Measurements from ENCODE around the gene MGAT4B. TPM values are rescaled to one million over a fixed set of nuclear protein-coding genes. Genes with fewer than 3 reads are reported as not detected.
A peak's percentile ranks its signal among the peaks of the same experiment; 100 is the strongest.

The MGAT4B gene
- total RNA-seq, 1 donor, result 83.8 TPM

DNA sequence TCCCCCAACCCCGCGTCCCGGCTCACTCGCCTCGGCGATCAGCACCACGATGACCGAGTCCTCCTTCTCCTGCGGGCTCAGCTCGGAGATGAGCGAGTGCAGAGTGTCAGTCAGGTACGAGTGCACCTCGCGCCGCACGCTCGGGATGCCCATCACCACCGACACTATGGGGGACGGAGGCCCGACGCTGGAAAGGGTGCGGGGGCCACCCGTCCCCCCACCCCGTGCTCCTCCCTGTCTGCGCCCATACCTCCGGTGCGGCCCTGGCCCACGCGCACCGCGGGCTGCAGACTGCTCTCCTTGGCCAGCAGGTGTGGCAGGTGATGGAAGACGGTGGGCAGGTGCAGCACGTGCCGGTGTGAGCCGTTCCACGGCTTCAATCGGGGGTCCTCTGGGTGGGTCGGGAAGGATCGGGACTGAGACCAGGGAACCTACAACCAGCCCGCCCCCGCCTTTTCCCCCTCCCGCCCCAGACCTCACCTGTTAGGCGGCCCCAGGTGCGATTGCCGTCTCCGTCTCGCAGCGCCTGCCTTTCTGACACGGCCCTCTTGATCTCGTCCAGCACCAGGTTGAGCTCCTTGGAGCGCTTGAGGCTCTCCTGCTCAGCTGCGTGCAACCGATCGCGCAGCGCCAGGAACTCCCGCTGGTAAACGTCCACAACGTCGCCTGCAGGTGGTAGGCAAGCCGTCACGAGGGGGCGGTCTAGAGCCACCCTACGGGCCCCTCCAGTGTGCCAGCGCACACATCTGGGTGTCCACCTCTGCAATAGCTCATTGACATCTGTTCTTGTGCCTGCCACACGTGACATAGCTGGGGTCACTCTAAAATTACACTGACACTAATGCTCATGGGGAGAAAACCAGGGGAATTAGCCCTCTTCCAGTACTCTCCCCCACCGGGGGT, 5.1 kb downstream of the MGAT4B start:
- TF ChIP-seq, protein P1, sequence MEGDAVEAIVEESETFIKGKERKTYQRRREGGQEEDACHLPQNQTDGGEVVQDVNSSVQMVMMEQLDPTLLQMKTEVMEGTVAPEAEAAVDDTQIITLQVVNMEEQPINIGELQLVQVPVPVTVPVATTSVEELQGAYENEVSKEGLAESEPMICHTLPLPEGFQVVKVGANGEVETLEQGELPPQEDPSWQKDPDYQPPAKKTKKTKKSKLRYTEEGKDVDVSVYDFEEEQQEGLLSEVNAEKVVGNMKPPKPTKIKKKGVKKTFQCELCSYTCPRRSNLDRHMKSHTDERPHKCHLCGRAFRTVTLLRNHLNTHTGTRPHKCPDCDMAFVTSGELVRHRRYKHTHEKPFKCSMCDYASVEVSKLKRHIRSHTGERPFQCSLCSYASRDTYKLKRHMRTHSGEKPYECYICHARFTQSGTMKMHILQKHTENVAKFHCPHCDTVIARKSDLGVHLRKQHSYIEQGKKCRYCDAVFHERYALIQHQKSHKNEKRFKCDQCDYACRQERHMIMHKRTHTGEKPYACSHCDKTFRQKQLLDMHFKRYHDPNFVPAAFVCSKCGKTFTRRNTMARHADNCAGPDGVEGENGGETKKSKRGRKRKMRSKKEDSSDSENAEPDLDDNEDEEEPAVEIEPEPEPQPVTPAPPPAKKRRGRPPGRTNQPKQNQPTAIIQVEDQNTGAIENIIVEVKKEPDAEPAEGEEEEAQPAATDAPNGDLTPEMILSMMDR (IDR thresholded peaks at IDR 0.05; ENCODE audit: insufficient read depth, low read depth, low read length), result peak; percentile 66
- DNase-seq (ENCODE audit: low read depth), result peak; percentile 61
- H3K4me3 ChIP-seq (ENCODE audit: low read depth, low read length), result no peak overlapping the region

DNA sequence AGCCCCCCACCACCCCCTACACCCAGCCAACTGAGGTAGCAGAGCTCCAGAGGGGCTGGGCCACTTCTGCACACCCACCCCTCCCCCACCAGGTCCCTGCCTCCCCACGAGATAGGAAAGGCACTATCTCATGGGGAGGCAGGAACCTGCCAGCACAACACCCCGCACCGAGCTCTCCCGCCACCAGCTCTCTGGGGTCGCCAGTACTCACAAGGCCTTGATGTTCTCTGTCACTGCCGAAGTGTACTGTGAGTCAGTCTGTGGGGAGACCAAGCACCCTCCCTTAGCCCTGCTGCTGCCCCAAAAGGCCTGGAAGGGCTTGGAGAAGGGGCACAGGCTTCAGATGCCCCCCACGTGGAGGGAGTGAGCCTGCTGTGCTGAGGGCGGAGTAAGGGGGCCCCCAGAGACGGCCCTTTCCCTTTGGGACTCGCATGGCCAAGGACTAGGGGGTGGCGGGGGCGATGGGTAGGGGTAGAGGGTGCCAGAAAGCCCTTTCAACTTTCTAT, 5.9 kb downstream of the MGAT4B start:
- TF ChIP-seq, protein P1 (IDR thresholded peaks at IDR 0.05; ENCODE audit: insufficient read depth, low read depth, low read length), result no peak
- H3K4me3 ChIP-seq (ENCODE audit: low read depth, low read length), result no peak overlapping the region
- no peak for DNase-seq (ENCODE audit: low read depth)

DNA sequence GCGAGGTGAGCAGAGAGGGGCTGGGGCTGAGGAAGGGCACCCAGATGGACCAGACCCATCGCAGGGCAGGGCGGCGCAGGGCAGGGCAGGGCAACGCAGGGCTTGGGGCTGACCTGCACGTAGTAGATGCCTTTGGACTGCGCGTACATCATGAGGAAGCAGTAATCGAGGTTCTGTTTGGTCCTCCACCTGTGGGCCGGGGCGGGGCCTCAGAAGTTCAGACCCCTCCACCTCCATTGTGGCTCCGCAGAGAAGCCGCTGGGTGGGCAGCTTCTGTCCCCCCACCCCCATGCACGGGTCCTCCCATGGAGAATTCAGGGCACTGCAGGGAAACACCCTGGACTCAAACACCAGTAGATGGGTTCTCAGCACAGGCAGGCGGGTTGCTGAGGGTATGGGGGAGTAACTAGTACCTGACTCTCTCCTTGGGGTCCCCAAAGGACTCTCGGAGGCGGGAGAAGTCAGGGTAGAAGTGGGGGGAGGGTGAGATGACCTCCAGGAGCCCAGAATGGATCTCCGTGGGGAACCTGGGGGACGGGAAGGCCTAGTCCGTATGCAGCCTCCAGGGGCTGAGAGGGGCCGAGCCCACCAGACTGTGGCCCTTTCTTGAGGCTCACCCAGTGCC, 6.5 kb downstream of the MGAT4B start:
- H3K4me3 ChIP-seq (ENCODE audit: low read depth, low read length), result no peak overlapping the region
- TF ChIP-seq, protein P1 (IDR thresholded peaks at IDR 0.05; ENCODE audit: insufficient read depth, low read depth, low read length), result no peak
- no peak for DNase-seq (ENCODE audit: low read depth)

DNA sequence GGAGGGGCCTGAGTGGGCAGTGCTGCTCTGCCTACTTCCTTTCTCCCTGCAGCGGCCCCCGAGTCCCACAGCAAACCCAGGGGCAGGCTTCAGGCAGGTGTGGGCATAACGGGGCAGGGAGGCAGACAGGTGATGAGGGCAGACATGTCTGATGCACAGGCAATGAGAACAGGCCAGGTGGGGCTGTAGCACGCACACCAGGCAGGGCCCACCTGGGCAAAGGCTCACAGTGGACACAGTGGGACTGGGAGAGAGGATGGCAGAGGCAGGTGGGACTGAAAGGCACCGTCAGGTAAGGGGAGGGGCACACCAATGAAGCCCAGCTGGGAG, 7.1 kb downstream of the MGAT4B start:
- no peak for DNase-seq (ENCODE audit: low read depth)
- TF ChIP-seq, protein P1 (IDR thresholded peaks at IDR 0.05; ENCODE audit: insufficient read depth, low read depth, low read length), result no peak
- no peak overlapping the region for H3K4me3 ChIP-seq (ENCODE audit: low read depth, low read length)

DNA sequence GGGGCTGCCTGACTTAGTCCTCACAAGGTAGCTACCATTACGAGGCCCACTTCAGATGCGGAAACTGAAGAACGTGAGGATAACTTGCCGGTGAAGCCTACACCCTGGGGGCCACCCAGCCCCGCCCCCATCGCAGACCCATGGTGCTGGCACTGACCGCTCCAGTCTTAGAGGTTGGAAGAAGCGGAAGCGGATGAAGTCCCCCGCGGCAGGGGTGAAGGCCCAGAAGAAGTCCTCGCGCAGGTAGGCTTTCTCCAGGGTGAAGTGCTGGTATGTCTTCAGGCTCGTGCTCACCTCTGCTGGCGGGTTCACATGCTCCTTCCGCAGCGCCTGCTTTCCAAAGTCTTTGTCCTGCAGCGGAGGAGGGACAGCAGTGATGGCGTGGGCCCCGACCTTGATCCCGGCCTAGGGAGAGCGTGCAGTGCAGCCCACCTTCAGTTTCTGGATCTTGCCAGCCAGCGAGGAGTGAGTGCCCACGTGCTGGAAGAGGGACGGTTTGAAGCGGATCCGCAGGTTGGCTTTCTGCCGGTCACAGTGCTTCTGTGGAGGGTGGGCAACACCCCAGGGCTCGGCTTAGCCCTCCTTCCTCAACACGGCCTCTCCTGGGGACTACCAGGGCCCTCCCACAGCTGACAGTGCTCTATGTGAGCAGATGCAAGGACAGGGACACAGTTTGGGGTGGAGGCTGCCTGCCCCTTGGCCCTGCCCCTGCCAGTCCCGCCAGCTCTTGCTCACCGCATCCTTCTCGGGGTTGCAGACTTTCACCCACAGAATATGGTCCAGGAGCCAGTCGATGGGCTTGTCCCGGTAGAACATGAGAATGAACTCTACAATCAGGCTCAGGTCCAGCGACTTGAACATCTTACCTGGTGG, 7.7 kb downstream of the MGAT4B start:
- no peak for DNase-seq (ENCODE audit: low read depth)
- TF ChIP-seq, protein P1 (IDR thresholded peaks at IDR 0.05; ENCODE audit: insufficient read depth, low read depth, low read length), result no peak
- no peak overlapping the region for H3K4me3 ChIP-seq (ENCODE audit: low read depth, low read length)

DNA sequence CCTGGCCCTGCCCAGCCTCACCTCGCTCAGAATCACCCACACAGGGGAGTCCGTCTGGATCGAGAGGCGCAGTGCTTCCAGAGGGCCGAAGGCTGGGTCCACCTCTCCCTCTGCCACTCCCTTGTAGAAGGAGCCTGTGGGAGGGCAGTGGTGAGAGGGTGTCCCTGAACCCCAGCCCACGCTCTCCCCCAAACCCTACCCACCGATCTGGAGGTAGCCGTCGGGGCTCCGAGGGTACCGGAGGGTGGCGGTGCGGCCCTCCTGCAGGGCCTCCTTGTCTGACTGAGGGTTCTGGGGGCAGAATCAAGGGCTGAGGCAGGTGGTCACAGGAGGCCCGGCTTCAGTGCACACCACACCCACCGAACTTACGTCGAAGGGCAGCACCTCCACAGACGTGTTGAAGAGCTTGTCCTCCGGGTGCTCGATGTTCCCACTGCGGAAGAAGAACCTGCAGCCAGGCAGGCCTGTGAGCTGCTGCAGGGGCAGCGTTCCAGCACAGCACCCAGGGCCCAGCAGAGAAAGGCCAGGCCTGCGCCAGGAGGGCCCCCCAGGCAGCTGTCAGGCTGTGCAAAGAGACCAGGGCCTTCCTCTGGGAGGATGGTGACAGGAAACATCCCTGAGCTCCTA, 8.4 kb downstream of the MGAT4B start:
- no peak for DNase-seq (ENCODE audit: low read depth)
- H3K4me3 ChIP-seq (ENCODE audit: low read depth, low read length), result no peak overlapping the region
- TF ChIP-seq, protein P1 (IDR thresholded peaks at IDR 0.05; ENCODE audit: insufficient read depth, low read depth, low read length), result no peak

Measured in fibroblast of villous mesenchyme (primary cell).